ENCODE data around the gene TTLL5.

GRCh38 chr14:75927564-75928087 is 266.6 kb downstream of the TTLL5 start:
- TF ChIP-seq, protein P1, sequence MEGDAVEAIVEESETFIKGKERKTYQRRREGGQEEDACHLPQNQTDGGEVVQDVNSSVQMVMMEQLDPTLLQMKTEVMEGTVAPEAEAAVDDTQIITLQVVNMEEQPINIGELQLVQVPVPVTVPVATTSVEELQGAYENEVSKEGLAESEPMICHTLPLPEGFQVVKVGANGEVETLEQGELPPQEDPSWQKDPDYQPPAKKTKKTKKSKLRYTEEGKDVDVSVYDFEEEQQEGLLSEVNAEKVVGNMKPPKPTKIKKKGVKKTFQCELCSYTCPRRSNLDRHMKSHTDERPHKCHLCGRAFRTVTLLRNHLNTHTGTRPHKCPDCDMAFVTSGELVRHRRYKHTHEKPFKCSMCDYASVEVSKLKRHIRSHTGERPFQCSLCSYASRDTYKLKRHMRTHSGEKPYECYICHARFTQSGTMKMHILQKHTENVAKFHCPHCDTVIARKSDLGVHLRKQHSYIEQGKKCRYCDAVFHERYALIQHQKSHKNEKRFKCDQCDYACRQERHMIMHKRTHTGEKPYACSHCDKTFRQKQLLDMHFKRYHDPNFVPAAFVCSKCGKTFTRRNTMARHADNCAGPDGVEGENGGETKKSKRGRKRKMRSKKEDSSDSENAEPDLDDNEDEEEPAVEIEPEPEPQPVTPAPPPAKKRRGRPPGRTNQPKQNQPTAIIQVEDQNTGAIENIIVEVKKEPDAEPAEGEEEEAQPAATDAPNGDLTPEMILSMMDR (conservative IDR thresholded peaks at IDR 0.05 in 1 of 2, IDR thresholded peaks at IDR 0.05 in 1 of 2; ENCODE audit: low read depth in 1 of 2, low read length in 2 of 2): no peak
- no peak for TF ChIP-seq EZH2 (IDR thresholded peaks at IDR 0.05; ENCODE audit: low read length, missing control alignments)
